NCI-H2029 treated with DMSO at 0.1 percent for 48 hours (cell line): Measurements from ENCODE around the gene NFIC.

Experiments used
- DNase-seq: peaks from one replicate; lab custom pipeline; 2025; lab: John Stamatoyannopoulos, UW

NFIC gene

GRCh38 chr19:3359919-3360420, 6.4 kb upstream of the NFIC start:
- DNase-seq: no peak

GRCh38 chr19:3360421-3361383, 5.7 kb upstream of the NFIC start:
- DNase-seq: no peak

GRCh38 chr19:3361384-3362216, 4.8 kb upstream of the NFIC start:
- DNase-seq: no peak

GRCh38 chr19:3362217-3362906, 4.0 kb upstream of the NFIC start:
- no peak for DNase-seq

- DNase-seq: no peak
Measured at GRCh38 chr19:3363841-3364500, 2.4 kb upstream of the NFIC start.

GRCh38 chr19:3364501-3364858, 1.9 kb upstream of the NFIC start:
- DNase-seq: no peak

- no peak for DNase-seq
Measured at GRCh38 chr19:3365093-3365835, 1.1 kb upstream of the NFIC start.

GRCh38 chr19:3366753-3367627, 607 bp downstream of the NFIC start:
- DNase-seq: no peak

GRCh38 chr19:3367628-3368440, 1.5 kb downstream of the NFIC start:
- DNase-seq: no peak

GRCh38 chr19:3368441-3368795, 2.0 kb downstream of the NFIC start:
- DNase-seq: no peak

- DNase-seq: no peak
Measured at GRCh38 chr19:3368848-3369336, 2.5 kb downstream of the NFIC start.

- no peak for DNase-seq
Measured at GRCh38 chr19:3369337-3370213, 3.2 kb downstream of the NFIC start.

GRCh38 chr19:3370214-3370720, 3.9 kb downstream of the NFIC start:
- DNase-seq: no peak

GRCh38 chr19:3370728-3371591, 4.6 kb downstream of the NFIC start:
- DNase-seq: no peak

- DNase-seq: no peak
Measured at GRCh38 chr19:3372413-3372812, 6.0 kb downstream of the NFIC start.

GRCh38 chr19:3373971-3374368, 7.6 kb downstream of the NFIC start:
- no peak for DNase-seq
